Aorta (tissue), 5 donors: ENCODE data around the gene PLXDC2. TPM values are rescaled to one million over a fixed set of nuclear protein-coding genes. Genes with fewer than 3 reads are reported as not detected.

Experiments used
- ATAC-seq: fragments of 200-7000 bp; cut with Tn5 transposase; one replicate; pipeline ENCODE4 v1.9.1; 2022; ENCODE audit warnings: moderate library complexity; ENCODE audit not compliant: low FRiP score
- DNase-seq, 2 donors: peaks; one replicate each; pipeline ENCODE4 v3.0.0-alpha.2; 2020
- H3K27ac ChIP-seq, 2 donors: one replicate each; pipeline ENCODE4 v1.5.1; 2013; ENCODE audit warnings: low read length in 2 of 2, mild to moderate bottlenecking in 2 of 2, moderate library complexity in 2 of 2, control low read depth in 1 of 2, inconsistent platforms in 1 of 2, low read depth in 1 of 2
- H3K27me3 ChIP-seq, 2 donors: one replicate each; pipeline ENCODE4 v1.6.1; 2013; ENCODE audit warnings: control low read depth in 1 of 2, low read length in 1 of 2, mild to moderate bottlenecking in 1 of 2, moderate library complexity in 1 of 2; ENCODE audit not compliant: insufficient read depth in 2 of 2, control insufficient read depth in 1 of 2
- H3K36me3 ChIP-seq, 2 donors: one replicate each; pipeline ENCODE4 v1.6.1; 2013; ENCODE audit warnings: control low read depth in 1 of 2, low read length in 1 of 2, mild to moderate bottlenecking in 1 of 2; ENCODE audit not compliant: insufficient read depth in 2 of 2, control insufficient read depth in 1 of 2
- H3K4me1 ChIP-seq, 2 donors: one replicate each; pipeline ENCODE4 v1.6.1; 2013; ENCODE audit warnings: low read length in 2 of 2, control low read depth in 1 of 2, mild to moderate bottlenecking in 1 of 2, moderate library complexity in 1 of 2; ENCODE audit not compliant: insufficient read depth in 2 of 2, control insufficient read depth in 1 of 2
- H3K4me3 ChIP-seq, 2 donors: one replicate each; pipeline ENCODE4 v1.5.1; 2013; ENCODE audit warnings: low read length in 2 of 2, control low read depth in 1 of 2, mild to moderate bottlenecking in 1 of 2
- H3K9me3 ChIP-seq: one replicate; pipeline ENCODE4 v1.6.1; 2013; ENCODE audit warnings: mild to moderate bottlenecking, low read length; ENCODE audit not compliant: control insufficient read depth
- WGBS, 2 donors: extraction: QIAGEN DNeasy Blood & Tissue Kit; methylation state at CpG; one replicate each; pipeline ENCODE4 v1.1.7; 2013; 5-methylcytosine and 5-hydroxymethylcytosine counted together
- intact Hi-C, 2 donors: fragments of 100-400 bp; cut with DNase I; formaldehyde crosslinking; loops; one replicate each; pipeline versions ENCODE4 v1.14.2 to v1.15.0; 2022
- polyA plus RNA-seq, 2 donors: library from polyadenylated mRNA; stranded (reverse); fragments of 200-250 nt; gene quantifications; one replicate each; pipeline ENCODE4 v1.2.3, GENCODE V29; 2013
- total RNA-seq, 2 donors: library from RNA; stranded (reverse); fragmentation: NEBNext Ultra II Directional; extraction: Animal tissue kit (Norgen Biotek cat#: 25700); gene quantifications; one replicate each; pipeline ENCODE4 v1.2.1, GENCODE V29; 2021
- donor health status: healthy with polysubstance abuse.
- donor health status: Bipolar disorder and iron deficiency.
- donor health status: DM: no; HTN: no; CAD: no.
- donor health status: DM: no; HTN: no; CAD: no.
- donor health status: DM: yes; HTN: yes; CAD: no.

The PLXDC2 gene
- total and polyA plus RNA-seq, 4 donors: 14.7 to 155 (median 57.4) TPM

- H3K27me3 ChIP-seq: no peaks in the 10 kb centered on the region
- DNase-seq (no peak), ATAC-seq (no peak)
- H3K4me3 ChIP-seq: no peak overlapping the region
- H3K9me3 ChIP-seq: no peaks in the 10 kb centered on the region
- peaks cover 0 to 2% of the 10 kb centered on the region in 2 donors for H3K4me1 ChIP-seq
- no peak overlapping the region for H3K27ac ChIP-seq
- no peaks in the 10 kb centered on the region for H3K36me3 ChIP-seq
- intact Hi-C loops: no loop called here
Measured at GRCh38 chr10:19958787-19959186, 142.6 kb downstream of the PLXDC2 start.

GRCh38 chr10:19961076-19962053 lies 145.1 kb downstream of the PLXDC2 start:
- no peak overlapping the region for H3K4me3 ChIP-seq
- H3K4me1 ChIP-seq: peaks cover 3% of the 10 kb centered on the region in 2 donors
- H3K36me3 ChIP-seq: peaks cover 0 to 2% of the 10 kb centered on the region in 2 donors
- intact Hi-C loops: no loop called here
- no peak overlapping the region for H3K27ac ChIP-seq
- 88 to 93% methylated on average over 7 of the region's 7 CpGs for WGBS, 2 donors
- ATAC-seq (no peak), DNase-seq (no peak)
- no peaks in the 10 kb centered on the region for H3K27me3 ChIP-seq
- no peaks in the 10 kb centered on the region for H3K9me3 ChIP-seq

- Histone ChIP-seq H3K27me3 (no peaks in the 10 kb centered on the region), H3K27ac (no peak overlapping the region), H3K4me1 (peaks cover 3 to 7% of the 10 kb centered on the region in 2 donors), H3K36me3 (peaks cover 0 to 2% of the 10 kb centered on the region in 2 donors), H3K4me3 (no peak overlapping the region), H3K9me3 (no peaks in the 10 kb centered on the region)
- ATAC-seq: no peak
- DNase-seq: no peak
- WGBS, 2 donors: 95 to 98% methylated on average over 2 of the region's 2 CpGs
- intact Hi-C loops: no loop called here
Measured at GRCh38 chr10:19964625-19965024, 148.4 kb downstream of the PLXDC2 start.

- H3K9me3 ChIP-seq: no peaks in the 10 kb centered on the region
- H3K4me3 ChIP-seq: no peak overlapping the region
- no peak for ATAC-seq
- peaks cover 3 to 7% of the 10 kb centered on the region in 2 donors for H3K4me1 ChIP-seq
- intact Hi-C loops: no loop called here
- peaks cover 0 to 2% of the 10 kb centered on the region in 2 donors for H3K36me3 ChIP-seq
- no peak for DNase-seq
- no peak overlapping the region for H3K27ac ChIP-seq
- 25 to 39% methylated on average over 7 of the region's 7 CpGs for WGBS, 2 donors
- no peaks in the 10 kb centered on the region for H3K27me3 ChIP-seq
Measured at GRCh38 chr10:19966751-19967150, 150.5 kb downstream of the PLXDC2 start.

GRCh38 chr10:19967981-19968380 lies 151.7 kb downstream of the PLXDC2 start:
- Histone ChIP-seq H3K4me3 (no peak overlapping the region), H3K27me3 (no peaks in the 10 kb centered on the region), H3K4me1 (peaks cover 5 to 7% of the 10 kb centered on the region in 2 donors), H3K27ac (no peak overlapping the region), H3K9me3 (no peaks in the 10 kb centered on the region), H3K36me3 (peaks cover 0 to 2% of the 10 kb centered on the region in 2 donors)
- no peak for ATAC-seq
- intact Hi-C loops: no loop called here
- no peak for DNase-seq
- WGBS, 2 donors: 77 to 79% methylated on average over 3 of the region's 3 CpGs

- no peak for DNase-seq
- Histone ChIP-seq H3K9me3 (no peaks in the 10 kb centered on the region), H3K4me3 (no peak overlapping the region), H3K36me3 (peaks cover 0 to 2% of the 10 kb centered on the region in 2 donors), H3K27me3 (no peaks in the 10 kb centered on the region), H3K4me1 (peaks cover 5 to 7% of the 10 kb centered on the region in 2 donors), H3K27ac (no peak overlapping the region)
- intact Hi-C loops: no loop called here
- ATAC-seq: no peak
Measured at GRCh38 chr10:19968745-19969144, 152.5 kb downstream of the PLXDC2 start.

- WGBS, 2 donors: 56 to 58% methylated on average over 2 of the region's 2 CpGs
- ATAC-seq (no peak), DNase-seq (no peak)
- Histone ChIP-seq H3K9me3 (no peaks in the 10 kb centered on the region), H3K36me3 (no peaks in the 10 kb centered on the region), H3K4me1 (peaks cover 3 to 11% of the 10 kb centered on the region in 2 donors), H3K4me3 (no peak overlapping the region), H3K27me3 (no peaks in the 10 kb centered on the region), H3K27ac (no peak overlapping the region)
- intact Hi-C loops: no loop called here
Measured at GRCh38 chr10:19970256-19970655, 154.0 kb downstream of the PLXDC2 start.

- intact Hi-C loops: no loop called here
- no peak overlapping the region for H3K4me3 ChIP-seq
- H3K9me3 ChIP-seq: no peaks in the 10 kb centered on the region
- DNase-seq (no peak), ATAC-seq (peak; percentile 54)
- peaks cover 3 to 11% of the 10 kb centered on the region in 2 donors for H3K4me1 ChIP-seq
- no peaks in the 10 kb centered on the region for H3K27me3 ChIP-seq
- H3K27ac ChIP-seq: no peak overlapping the region
- H3K36me3 ChIP-seq: no peaks in the 10 kb centered on the region
- 7 to 15% methylated on average over 4 of the region's 4 CpGs for WGBS, 2 donors
Measured at GRCh38 chr10:19970717-19971116, 154.5 kb downstream of the PLXDC2 start.
